ENCODE results near the gene CA5B. TPM values are rescaled to one million over a fixed set of nuclear protein-coding genes. Genes with fewer than 3 reads are reported as not detected.
A peak's percentile ranks its signal among the peaks of the same experiment; 100 is the strongest.

Gene CA5B
- total and polyA plus RNA-seq, 2 donors (not counting 1 experiment from before 2014, with no cell fraction given) = 17.2 to 25.1 TPM

DNA sequence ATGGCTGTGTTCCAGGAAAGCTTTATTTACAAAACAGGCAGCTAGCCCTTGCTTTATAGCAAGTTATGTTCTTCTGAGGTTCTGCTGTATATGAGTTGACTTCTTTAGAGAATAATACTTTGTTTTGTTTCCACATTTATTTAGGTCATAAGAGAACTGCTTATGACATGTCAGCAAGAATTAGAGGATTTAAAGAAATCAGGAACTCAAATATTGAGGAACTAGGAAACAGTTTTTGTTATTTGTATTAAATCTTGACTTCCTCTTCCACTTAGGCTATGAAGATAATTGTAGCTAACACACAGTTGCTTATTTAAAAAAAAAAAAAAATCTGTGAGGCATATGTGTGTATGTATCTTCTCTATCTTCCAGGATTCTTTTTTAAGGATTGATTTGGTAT lies 66.5 kb downstream of the CA5B start:
- Histone ChIP-seq H3K79me2 (ENCODE audit: control insufficient read depth, insufficient read depth, low read length) (peaks cover 33% of the 10 kb centered on the region), H3K9ac (ENCODE audit: low read length) (no peak overlapping the region), H3K4me1 (ENCODE audit: control insufficient read depth in 2 of 2, insufficient read depth in 2 of 2, low read length in 2 of 2) (peaks cover 3 to 7% of the 10 kb centered on the region in 2 donors), H2AFZ (ENCODE audit: insufficient read depth, low read depth, low read length, poor library complexity, severe bottlenecking) (no peak overlapping the region), H3K27me3 (replicated peaks in 1 of 4; ENCODE audit: control extremely low read depth in 1 of 4, control insufficient read depth in 3 of 4, insufficient read depth in 4 of 4, low read length in 3 of 4) (no peaks in the 10 kb centered on the region), H4K20me1 (ENCODE audit: control insufficient read depth, insufficient read depth, low read length, poor library complexity, severe bottlenecking) (peaks cover 19% of the 10 kb centered on the region), H3K27ac (ENCODE audit: low read length in 2 of 2) (peak overlapping the region in 1 of 2 donors; percentile 60), H3K4me2 (replicated peaks; ENCODE audit: low read depth, low read length, poor library complexity, severe bottlenecking) (no peak overlapping the region), H3K9me3 (ENCODE audit: control extremely low read depth in 1 of 3, control insufficient read depth in 2 of 3, insufficient read depth in 1 of 3, low read length in 2 of 3) (no peaks in the 10 kb centered on the region), H3K4me3 (ENCODE audit: control extremely low read depth in 1 of 5, extremely low read depth in 1 of 5, insufficient read depth in 1 of 5, low read depth in 2 of 5, low read length in 4 of 5) (no peak overlapping the region), H3K36me3 (replicated peaks in 1 of 2; ENCODE audit: control extremely low read depth in 1 of 2, control insufficient read depth in 1 of 2, extremely low read depth in 1 of 2, insufficient read depth in 2 of 2, low read length in 1 of 2) (peaks cover 6 to 38% of the 10 kb centered on the region in 2 experiments)
- CTCF ChIA-PET = interaction anchor here (1.0 kb wide), 1 partner anchor 11 kb away, joined by 3 read pairs; no protein-coding TSS in a partner anchor
- Mint-ChIP-seq H3K27ac (peak overlapping the region; percentile 6), H3K4me3 (no peak overlapping the region), H3K9me3 (ENCODE audit: insufficient read depth) (no peaks in the 10 kb centered on the region), H3K27me3 (no peaks in the 10 kb centered on the region), H3K4me1 (peaks cover 9% of the 10 kb centered on the region)
- TF ChIP-seq, protein P1, sequence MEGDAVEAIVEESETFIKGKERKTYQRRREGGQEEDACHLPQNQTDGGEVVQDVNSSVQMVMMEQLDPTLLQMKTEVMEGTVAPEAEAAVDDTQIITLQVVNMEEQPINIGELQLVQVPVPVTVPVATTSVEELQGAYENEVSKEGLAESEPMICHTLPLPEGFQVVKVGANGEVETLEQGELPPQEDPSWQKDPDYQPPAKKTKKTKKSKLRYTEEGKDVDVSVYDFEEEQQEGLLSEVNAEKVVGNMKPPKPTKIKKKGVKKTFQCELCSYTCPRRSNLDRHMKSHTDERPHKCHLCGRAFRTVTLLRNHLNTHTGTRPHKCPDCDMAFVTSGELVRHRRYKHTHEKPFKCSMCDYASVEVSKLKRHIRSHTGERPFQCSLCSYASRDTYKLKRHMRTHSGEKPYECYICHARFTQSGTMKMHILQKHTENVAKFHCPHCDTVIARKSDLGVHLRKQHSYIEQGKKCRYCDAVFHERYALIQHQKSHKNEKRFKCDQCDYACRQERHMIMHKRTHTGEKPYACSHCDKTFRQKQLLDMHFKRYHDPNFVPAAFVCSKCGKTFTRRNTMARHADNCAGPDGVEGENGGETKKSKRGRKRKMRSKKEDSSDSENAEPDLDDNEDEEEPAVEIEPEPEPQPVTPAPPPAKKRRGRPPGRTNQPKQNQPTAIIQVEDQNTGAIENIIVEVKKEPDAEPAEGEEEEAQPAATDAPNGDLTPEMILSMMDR (IDR thresholded peaks at IDR 0.05) = no peak
- no peak for TF ChIP-seq EZH2 (IDR thresholded peaks at IDR 0.05; ENCODE audit: borderline replicate concordance, insufficient read depth, low read depth, low read length, poor library complexity, severe bottlenecking)
- DNase-seq = no peak
- no peak for ATAC-seq (ENCODE audit: low read depth)
- POLR2A ChIA-PET = no interaction called here
- intact Hi-C loops (cut with micrococcal nuclease) = no loop called here

DNA sequence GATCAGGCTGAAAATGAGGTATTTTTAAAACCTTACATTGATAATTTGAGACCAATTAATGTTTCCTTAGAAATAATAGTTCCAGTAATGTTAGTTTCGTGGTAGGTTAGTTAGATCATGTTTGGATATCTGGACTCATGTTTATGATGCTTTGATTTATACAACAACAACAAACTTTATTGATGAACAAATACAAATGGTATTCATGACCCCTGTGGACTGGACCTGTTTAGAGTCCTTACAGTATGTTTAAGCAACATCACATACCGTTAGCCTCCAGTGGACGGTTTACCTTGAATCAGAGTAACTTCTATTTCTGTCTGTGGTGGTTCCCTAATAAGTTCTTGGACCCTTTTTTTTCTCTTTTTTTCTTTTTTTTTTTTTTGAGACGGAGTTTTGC lies 70.2 kb downstream of the CA5B start:
- H3K4me1 Mint-ChIP-seq = peaks cover 9% of the 10 kb centered on the region

More for the DNA sequence above, 70.2 kb downstream of the CA5B start:
- Mint-ChIP-seq H3K27ac (no peak overlapping the region), H3K9me3 (ENCODE audit: insufficient read depth) (no peaks in the 10 kb centered on the region), H3K27me3 (no peaks in the 10 kb centered on the region), H3K4me3 (no peak overlapping the region)
- TF ChIP-seq EZH2 (IDR thresholded peaks at IDR 0.05; ENCODE audit: borderline replicate concordance, insufficient read depth, low read depth, low read length, poor library complexity, severe bottlenecking) = no peak
- TF ChIP-seq, protein P1 (IDR thresholded peaks at IDR 0.05) = no peak
- CTCF ChIA-PET = no interaction called here
- no peak overlapping the region for H3K4me2 ChIP-seq (replicated peaks; ENCODE audit: low read depth, low read length, poor library complexity, severe bottlenecking)
- H3K9ac ChIP-seq (ENCODE audit: low read length) = no peak overlapping the region
- intact Hi-C loops (cut with micrococcal nuclease) = no loop called here
- DNase-seq = no peak
- H3K79me2 ChIP-seq (ENCODE audit: control insufficient read depth, insufficient read depth, low read length) = peaks cover 14% of the 10 kb centered on the region
- no peaks in the 10 kb centered on the region for H3K27me3 ChIP-seq (replicated peaks in 1 of 4; ENCODE audit: control extremely low read depth in 1 of 4, control insufficient read depth in 3 of 4, insufficient read depth in 4 of 4, low read length in 3 of 4)
- H3K4me3 ChIP-seq (ENCODE audit: control extremely low read depth in 1 of 5, extremely low read depth in 1 of 5, insufficient read depth in 1 of 5, low read depth in 2 of 5, low read length in 4 of 5) = no peak overlapping the region
- H3K4me1 ChIP-seq (ENCODE audit: control insufficient read depth in 2 of 2, insufficient read depth in 2 of 2, low read length in 2 of 2) = peaks cover 3 to 7% of the 10 kb centered on the region in 2 donors
- H3K9me3 ChIP-seq (ENCODE audit: control extremely low read depth in 1 of 3, control insufficient read depth in 2 of 3, insufficient read depth in 1 of 3, low read length in 2 of 3) = no peaks in the 10 kb centered on the region
- no peak for ATAC-seq (ENCODE audit: low read depth)
- H3K36me3 ChIP-seq (replicated peaks in 1 of 2; ENCODE audit: control extremely low read depth in 1 of 2, control insufficient read depth in 1 of 2, extremely low read depth in 1 of 2, insufficient read depth in 2 of 2, low read length in 1 of 2) = peaks cover 8 to 55% of the 10 kb centered on the region in 2 experiments
- POLR2A ChIA-PET = no interaction called here
- WGBS (ENCODE audit: insufficient coverage) = no CpG with 5 or more reads among the region's 4 CpGs
- H3K27ac ChIP-seq (ENCODE audit: low read length in 2 of 2) = no peak overlapping the region
- peaks cover 6% of the 10 kb centered on the region for H4K20me1 ChIP-seq (ENCODE audit: control insufficient read depth, insufficient read depth, low read length, poor library complexity, severe bottlenecking)
- no peak overlapping the region for H2AFZ ChIP-seq (ENCODE audit: insufficient read depth, low read depth, low read length, poor library complexity, severe bottlenecking)
